MM.1S (cell line): Measurements from ENCODE around the gene LPIN2.

Source experiments
- CTCF ChIP-seq: fragments of 300-600 bp; sonication (generic); IDR thresholded peaks from 2 replicates; pipeline ENCODE4 v1.5.1; 2016; ENCODE audit warnings: antibody characterized with exemption, low read length, mixed read lengths
- EZH2phosphoT487 ChIP-seq: fragments of 300-600 bp; sonication (generic); IDR thresholded peaks from 2 replicates; pipeline ENCODE4 v1.6.1; 2018; ENCODE audit warnings: antibody characterized with exemption, low read length

- TF ChIP-seq CTCF (no peak), EZH2phosphoT487 (no peak)
Measured at GRCh38 chr18:2998644-2999043, 14.3 kb downstream of the LPIN2 start.
